H9 (cell line): ENCODE measurements around the gene DISC1. TPM values are rescaled to one million over a fixed set of nuclear protein-coding genes. Genes with fewer than 3 reads are reported as not detected.

Source experiments
- DNase-seq: peaks from one replicate; pipeline ENCODE4 v3.0.0-alpha.2; 2017
- H2AFZ ChIP-seq: one replicate; pipeline ENCODE4 v1.6.1; 2013; ENCODE audit warnings: mild to moderate bottlenecking, low read length, control low read depth, moderate library complexity
- H2AK5ac ChIP-seq: 2 replicates; pipeline ENCODE4 v1.6.1; 2013; ENCODE audit warnings: low read length, control low read depth, mixed read lengths; ENCODE audit not compliant: insufficient read length
- H2BK120ac ChIP-seq: one replicate; pipeline ENCODE4 v1.6.1; 2013; ENCODE audit warnings: low read depth, mild to moderate bottlenecking, low read length, control low read depth, inconsistent platforms; ENCODE audit not compliant: poor library complexity, severe bottlenecking
- H2BK12ac ChIP-seq: 2 replicates; pipeline ENCODE4 v1.6.1; 2013; ENCODE audit warnings: low read length, control low read depth, mixed read lengths, low read depth; ENCODE audit not compliant: insufficient read length
- H2BK15ac ChIP-seq: 2 replicates; pipeline ENCODE4 v1.6.1; 2013; ENCODE audit warnings: low read depth, low read length, control low read depth
- H2BK20ac ChIP-seq: one replicate; pipeline ENCODE4 v1.6.1; 2013; ENCODE audit warnings: low read depth, mild to moderate bottlenecking, low read length, control low read depth, inconsistent platforms; ENCODE audit not compliant: poor library complexity, severe bottlenecking
- H2BK5ac ChIP-seq: 2 replicates; pipeline ENCODE4 v1.6.1; 2013; ENCODE audit warnings: low read length, control low read depth, mixed read lengths; ENCODE audit not compliant: insufficient read length
- H3K14ac ChIP-seq: 2 replicates; pipeline ENCODE4 v1.6.1; 2013; ENCODE audit warnings: low read length, control low read depth; ENCODE audit not compliant: insufficient read depth
- H3K18ac ChIP-seq: 2 replicates; pipeline ENCODE4 v1.6.1; 2013; ENCODE audit warnings: low read depth, mild to moderate bottlenecking, mixed read lengths, low read length, control low read depth; ENCODE audit not compliant: insufficient read length
- H3K23ac ChIP-seq: 2 replicates; pipeline ENCODE4 v1.6.1; 2013; ENCODE audit warnings: low read length, control low read depth, mixed read lengths, low read depth; ENCODE audit not compliant: insufficient read length
- H3K23me2 ChIP-seq: 2 replicates; pipeline ENCODE4 v1.6.1; 2013; ENCODE audit warnings: low read depth, mild to moderate bottlenecking, mixed read lengths, low read length, control low read depth; ENCODE audit not compliant: insufficient read length, poor library complexity, severe bottlenecking
- H3K27ac ChIP-seq: 2 replicates; pipeline ENCODE4 v1.5.1; 2013; ENCODE audit warnings: low read length, control low read depth, mixed read lengths, low read depth; ENCODE audit not compliant: insufficient read length
- H3K27me3 ChIP-seq: 2 replicates; pipeline ENCODE4 v1.6.1; 2013; ENCODE audit warnings: low read length, control low read depth, inconsistent platforms; ENCODE audit not compliant: insufficient read depth
- H3K4ac ChIP-seq: 2 replicates; pipeline ENCODE4 v1.6.1; 2013; ENCODE audit warnings: low read depth, mild to moderate bottlenecking, control low read depth, inconsistent platforms, low read length, moderate library complexity
- H3K4me1 ChIP-seq: 2 replicates; pipeline ENCODE4 v1.6.1; 2013; ENCODE audit warnings: low read length, control low read depth, inconsistent platforms; ENCODE audit not compliant: insufficient read depth
- H3K4me2 ChIP-seq: 2 replicates; pipeline ENCODE4 v1.6.1; 2013; ENCODE audit warnings: low read length, control low read depth, mixed read lengths; ENCODE audit not compliant: insufficient read length, insufficient read depth
- H3K56ac ChIP-seq: 2 replicates; pipeline ENCODE4 v1.6.1; 2013; ENCODE audit warnings: low read depth, mild to moderate bottlenecking, mixed read lengths, low read length, control low read depth; ENCODE audit not compliant: insufficient read length
- H3K79me1 ChIP-seq: 2 replicates; pipeline ENCODE4 v1.6.1; 2013; ENCODE audit warnings: low read depth, mild to moderate bottlenecking, moderate library complexity, low read length, control low read depth, inconsistent platforms; ENCODE audit not compliant: insufficient read depth, poor library complexity, severe bottlenecking
- H3K79me2 ChIP-seq: 2 replicates; pipeline ENCODE4 v1.6.1; 2013; ENCODE audit warnings: low read length, control low read depth, inconsistent platforms; ENCODE audit not compliant: insufficient read depth
- H3K9ac ChIP-seq: 2 replicates; pipeline ENCODE4 v1.6.1; 2013; ENCODE audit warnings: low read length, control low read depth, mixed read lengths; ENCODE audit not compliant: insufficient read length; ENCODE audit errors: extremely low read depth
- H3K9me3 ChIP-seq: one replicate; pipeline ENCODE4 v1.6.1; 2013; ENCODE audit warnings: low read depth, low read length, inconsistent platforms; ENCODE audit not compliant: control insufficient read depth
- H3T11ph ChIP-seq: one replicate; pipeline ENCODE4 v1.6.1; 2013; ENCODE audit warnings: mild to moderate bottlenecking, low read length, control low read depth, inconsistent platforms
- H4K20me1 ChIP-seq: one replicate; pipeline ENCODE4 v1.6.1; 2013; ENCODE audit not compliant: control insufficient read depth, insufficient read length, insufficient read depth
- H4K5ac ChIP-seq: 2 replicates; pipeline ENCODE4 v1.6.1; 2013; ENCODE audit warnings: low read depth, mild to moderate bottlenecking, mixed read lengths, low read length, control low read depth; ENCODE audit not compliant: insufficient read length
- H4K8ac ChIP-seq: replicated peaks from 2 replicates; pipeline ENCODE4 v1.6.1; 2013; ENCODE audit warnings: low read length, control low read depth, mixed read lengths, low read depth; ENCODE audit not compliant: insufficient read length
- H4K91ac ChIP-seq: 2 replicates; pipeline ENCODE4 v1.6.1; 2013; ENCODE audit warnings: low read depth, mild to moderate bottlenecking, moderate library complexity, mixed read lengths, low read length, control low read depth; ENCODE audit not compliant: insufficient read length
- H3K27ac Mint-ChIP-seq, 3 experiments: 2 replicates in 2 of 3; 3 replicates in 1 of 3; pipeline ENCODE4 v1.8.0; 2020 to 2021; ENCODE audit warnings: mixed read lengths in 3 of 3, mild to moderate bottlenecking in 1 of 3, moderate library complexity in 1 of 3
- H3K27me3 Mint-ChIP-seq: 2 replicates; pipeline ENCODE4 v1.8.0; 2021; ENCODE audit warnings: low read depth, mild to moderate bottlenecking, moderate library complexity, mixed read lengths
- H3K36me3 Mint-ChIP-seq, 3 experiments: 2 replicates in 2 of 3; 3 replicates in 1 of 3; pipeline ENCODE4 v1.8.0; 2020 to 2021; ENCODE audit warnings: low read depth in 3 of 3, mixed read lengths in 3 of 3; ENCODE audit not compliant: insufficient read depth in 1 of 3
- H3K4me1 Mint-ChIP-seq, 2 experiments: 2 replicates each; pipeline ENCODE4 v1.8.0; 2020; ENCODE audit warnings: mixed read lengths in 2 of 2
- H3K4me3 Mint-ChIP-seq, 2 experiments: 2 replicates in 1 of 2; 3 replicates in 1 of 2; pipeline ENCODE4 v1.8.0; 2020 to 2021; ENCODE audit warnings: mild to moderate bottlenecking in 2 of 2, mixed read lengths in 2 of 2, moderate library complexity in 1 of 2
- H3K9me3 Mint-ChIP-seq, 2 experiments: 2 replicates in 1 of 2; 3 replicates in 1 of 2; pipeline ENCODE4 v1.8.0; 2020; ENCODE audit warnings: mild to moderate bottlenecking in 2 of 2, mixed read lengths in 2 of 2, moderate library complexity in 1 of 2
- WGBS: extraction: QIAGEN DNeasy Blood & Tissue Kit; methylation state at CpG from one replicate; pipeline ENCODE4 v1.1.7; 2013; ENCODE audit warnings: missing lambda C conversion rate, low lambda C conversion rate, mixed read lengths; ENCODE audit not compliant: insufficient read length; ENCODE audit errors: extremely low coverage; 5-methylcytosine and 5-hydroxymethylcytosine counted together
- total RNA-seq: library from RNA; stranded (reverse); gene quantifications from 2 replicates; pipeline ENCODE4 v1.2.1, GENCODE V29; 2021
- TF ChIP-seq, protein P1 (sequence below): fragments of 200-600 bp; sonication (generic); conservative IDR thresholded peaks from 3 replicates; pipeline ENCODE4 v1.8.0; 2021; ENCODE audit warnings: antibody characterized with exemption, mild to moderate bottlenecking

DISC1 gene
- total RNA-seq, 1 experiment from 2014 or later: 2.5 TPM

DNA sequence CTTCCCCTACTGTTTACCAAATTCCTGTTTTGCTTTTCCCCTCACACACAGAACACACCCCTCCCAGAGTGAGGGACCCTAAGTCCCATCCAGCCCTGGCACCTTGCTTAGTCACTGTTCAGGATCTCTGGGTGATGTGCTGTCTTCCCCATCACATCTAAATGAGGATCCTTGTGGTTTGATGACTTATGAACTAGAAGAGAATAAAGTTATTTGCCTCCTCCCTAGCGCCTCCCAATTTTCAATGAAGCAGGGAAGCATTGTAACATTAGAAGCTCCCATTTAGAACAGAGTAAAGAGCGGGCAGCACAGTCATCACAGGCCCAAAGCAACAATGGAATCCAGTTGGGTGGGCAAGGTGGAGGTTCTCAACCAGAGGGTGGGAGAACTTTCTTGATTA lies 27.0 kb downstream of the DISC1 start:
- Histone ChIP-seq H3K23me2 (no peaks in the 10 kb centered on the region), H3K9ac (no peak overlapping the region), H3K23ac (no peak overlapping the region), H3K56ac (no peak overlapping the region), H2BK20ac (no peak overlapping the region), H3T11ph (no peak overlapping the region), H3K9me3 (no peaks in the 10 kb centered on the region), H2AK5ac (no peak overlapping the region), H3K14ac (no peak overlapping the region), H3K79me2 (no peaks in the 10 kb centered on the region), H4K5ac (no peak overlapping the region), H2BK5ac (no peak overlapping the region), H2BK120ac (no peak overlapping the region), H4K20me1 (no peaks in the 10 kb centered on the region), H3K4ac (no peak overlapping the region), H3K79me1 (no peaks in the 10 kb centered on the region), H3K27ac (no peak overlapping the region), H2AFZ (no peak overlapping the region), H2BK15ac (no peak overlapping the region), H4K91ac (no peak overlapping the region), H3K27me3 (no peaks in the 10 kb centered on the region), H3K4me2 (no peak overlapping the region), H4K8ac (no peak overlapping the region), H2BK12ac (no peak overlapping the region), H3K18ac (no peak overlapping the region), H3K4me1 (no peaks in the 10 kb centered on the region; the same call in 1 of the 2 replicates)
- TF ChIP-seq, protein P1, sequence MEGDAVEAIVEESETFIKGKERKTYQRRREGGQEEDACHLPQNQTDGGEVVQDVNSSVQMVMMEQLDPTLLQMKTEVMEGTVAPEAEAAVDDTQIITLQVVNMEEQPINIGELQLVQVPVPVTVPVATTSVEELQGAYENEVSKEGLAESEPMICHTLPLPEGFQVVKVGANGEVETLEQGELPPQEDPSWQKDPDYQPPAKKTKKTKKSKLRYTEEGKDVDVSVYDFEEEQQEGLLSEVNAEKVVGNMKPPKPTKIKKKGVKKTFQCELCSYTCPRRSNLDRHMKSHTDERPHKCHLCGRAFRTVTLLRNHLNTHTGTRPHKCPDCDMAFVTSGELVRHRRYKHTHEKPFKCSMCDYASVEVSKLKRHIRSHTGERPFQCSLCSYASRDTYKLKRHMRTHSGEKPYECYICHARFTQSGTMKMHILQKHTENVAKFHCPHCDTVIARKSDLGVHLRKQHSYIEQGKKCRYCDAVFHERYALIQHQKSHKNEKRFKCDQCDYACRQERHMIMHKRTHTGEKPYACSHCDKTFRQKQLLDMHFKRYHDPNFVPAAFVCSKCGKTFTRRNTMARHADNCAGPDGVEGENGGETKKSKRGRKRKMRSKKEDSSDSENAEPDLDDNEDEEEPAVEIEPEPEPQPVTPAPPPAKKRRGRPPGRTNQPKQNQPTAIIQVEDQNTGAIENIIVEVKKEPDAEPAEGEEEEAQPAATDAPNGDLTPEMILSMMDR: no peak
- peaks cover 10 to 16% of the 10 kb centered on the region in 2 experiments for H3K9me3 Mint-ChIP-seq
- no peaks in the 10 kb centered on the region; a peak in 1 of 7 replicates for H3K36me3 Mint-ChIP-seq
- H3K27ac Mint-ChIP-seq: no peak overlapping the region; a peak in 1 of 7 replicates
- no peak for DNase-seq
- WGBS: no CpG with 5 or more reads among the region's 2 CpGs
- peaks cover 19% of the 10 kb centered on the region for H3K27me3 Mint-ChIP-seq
- no peak overlapping the region for H3K4me3 Mint-ChIP-seq
- peaks cover 2 to 5% of the 10 kb centered on the region in 2 experiments; a peak in 3 of 4 replicates for H3K4me1 Mint-ChIP-seq
